Measurements from ENCODE around the gene KRTAP5-5.
"Not testable (repeated sequence)": the region's sequence is repeated elsewhere in the genome, so short reads cannot be mapped to it uniquely, and the experiment has no call there.

Gene KRTAP5-5, protein sequence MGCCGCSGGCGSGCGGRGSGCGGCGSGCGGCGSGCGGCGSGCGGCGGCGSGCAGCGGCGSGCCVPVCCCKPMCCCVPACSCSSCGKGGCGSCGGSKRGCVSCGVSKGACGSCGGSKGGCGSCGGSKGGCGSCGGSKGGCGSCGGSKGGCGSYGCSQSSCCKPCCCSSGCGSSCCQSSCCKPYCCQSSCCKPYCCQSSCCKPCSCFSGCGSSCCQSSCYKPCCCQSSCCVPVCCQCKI

GRCh38 chr11:1629326-1630185 lies at the start of gene KRTAP5-5:
TSS of gene KRTAP5-5 (plus strand) at chr11:1629775. CDS start at chr11:1629841, 66 bp downstream.
- DNase-seq, result no peak

DNA sequence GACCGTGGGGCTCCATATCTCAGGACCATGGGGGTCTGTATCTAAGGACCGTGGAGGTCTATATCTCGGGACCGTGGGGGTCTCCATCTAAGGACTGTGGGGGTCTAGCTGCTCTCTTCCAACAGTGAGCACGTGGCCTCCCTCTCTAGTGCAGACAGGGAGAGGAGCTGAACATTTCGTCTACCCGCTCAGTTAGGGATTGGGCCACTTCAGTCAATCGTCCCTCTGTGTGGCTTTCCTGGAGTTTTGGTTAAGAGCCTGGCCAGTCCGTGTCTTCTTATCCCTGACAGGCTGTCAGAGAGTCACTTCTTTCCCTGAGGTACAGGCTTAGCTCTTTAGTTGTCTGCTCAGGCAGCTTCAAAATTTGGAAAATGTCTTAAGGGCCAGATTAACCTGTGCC lies 47.6 kb upstream of the KRTAP5-5 start:
- DNase-seq, result no peak

DNA sequence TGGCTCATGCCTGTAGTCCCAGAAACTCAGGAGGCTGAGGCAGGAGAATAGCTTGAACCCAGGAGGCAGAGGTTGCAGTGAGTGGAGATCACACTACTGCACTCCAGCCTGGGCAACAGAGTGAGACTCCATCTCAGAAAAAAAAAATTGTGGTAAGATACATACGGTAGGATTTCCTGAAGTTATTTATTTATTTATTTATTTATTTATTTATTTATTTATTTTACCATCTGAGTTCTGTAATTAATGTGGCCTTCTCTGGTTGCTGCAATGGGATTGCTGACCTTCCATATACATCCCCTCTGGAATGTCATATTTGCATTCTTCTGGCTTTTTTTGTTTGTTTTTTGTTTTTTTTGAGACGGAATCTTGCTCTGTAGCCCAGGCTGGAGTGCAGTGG lies 46.7 kb upstream of the KRTAP5-5 start:
- DNase-seq, result not testable (repeated sequence)

DNA sequence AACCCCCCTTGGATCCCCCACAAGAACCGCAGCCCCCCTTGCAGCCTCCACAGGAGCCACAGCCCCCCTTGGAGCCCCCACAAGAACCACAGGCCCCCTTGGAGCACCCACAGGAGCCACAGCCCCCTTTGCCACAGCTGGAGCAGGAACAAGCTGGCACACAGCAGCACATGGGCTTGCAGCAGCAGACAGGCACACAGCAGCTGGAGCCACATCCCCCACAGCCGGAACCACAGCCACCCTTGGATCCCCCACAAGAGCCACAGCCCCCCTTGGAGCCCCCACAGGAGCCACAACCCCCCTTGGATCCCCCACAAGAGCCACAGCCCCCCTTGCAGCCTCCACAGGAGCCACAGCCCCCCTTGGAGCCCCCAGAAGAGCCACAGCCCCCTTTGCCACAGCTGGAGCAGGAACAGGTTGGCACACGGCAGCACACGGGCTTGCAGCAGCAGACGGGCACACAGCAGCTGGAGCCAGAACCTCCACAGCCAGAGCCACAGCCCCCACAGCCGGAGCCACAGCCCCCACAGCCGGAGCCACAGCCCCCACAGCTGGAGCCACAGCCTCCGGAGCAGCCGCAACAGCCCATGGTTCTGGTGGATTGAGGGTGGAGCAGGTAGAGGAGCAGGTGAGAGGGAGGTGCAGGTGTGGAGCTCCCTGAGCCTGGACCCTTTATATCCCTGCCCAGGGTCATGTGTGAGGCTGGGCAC lies 44.8 kb upstream of the KRTAP5-5 start, which contains the start of gene KRTAP5-1:
Gene KRTAP5-1 (minus strand): TSS at position 623 of the 710 bp plus-strand sequence. CDS start 34 bp downstream, at position 589.
- not testable (repeated sequence) for DNase-seq

- no peak for DNase-seq
Observed at GRCh38 chr11:1586699-1587098, 42.9 kb upstream of the KRTAP5-5 start.

DNA sequence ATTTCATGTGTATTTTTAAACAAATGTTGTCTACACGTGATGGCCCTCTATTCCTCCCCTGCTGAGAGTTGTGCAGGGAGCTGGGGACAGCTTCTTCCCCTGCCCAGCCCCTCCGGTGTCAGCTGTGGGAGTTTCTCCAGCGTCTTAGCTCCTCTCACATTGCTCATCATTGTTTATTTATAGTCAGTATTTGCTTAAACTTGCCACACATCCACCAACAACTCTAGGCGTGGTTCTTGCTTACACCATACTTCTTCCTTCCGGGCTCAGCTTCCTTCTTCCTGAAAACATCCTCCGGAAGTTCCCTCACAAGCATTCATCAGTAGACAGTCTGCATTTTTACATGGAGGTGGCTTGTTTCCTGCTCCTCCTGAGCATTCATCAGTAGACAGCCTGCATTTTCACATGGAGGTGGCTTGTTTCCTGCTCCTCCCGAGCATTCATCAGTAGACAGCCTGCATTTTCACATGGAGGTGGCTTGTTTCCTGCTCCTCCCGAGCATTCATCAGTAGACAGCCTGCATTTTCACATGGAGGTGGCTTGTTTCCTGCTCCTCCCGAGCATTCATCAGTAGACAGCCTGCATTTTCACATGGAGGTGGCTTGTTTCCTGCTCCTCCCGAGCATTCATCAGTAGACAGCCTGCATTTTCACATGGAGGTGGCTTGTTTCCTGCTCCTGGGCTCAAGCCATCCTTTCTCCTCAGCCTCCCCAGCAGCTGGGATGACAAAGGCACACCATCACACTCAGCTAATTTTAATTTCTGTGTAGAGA lies 40.2 kb upstream of the KRTAP5-5 start:
- not testable (repeated sequence) for DNase-seq

DNA sequence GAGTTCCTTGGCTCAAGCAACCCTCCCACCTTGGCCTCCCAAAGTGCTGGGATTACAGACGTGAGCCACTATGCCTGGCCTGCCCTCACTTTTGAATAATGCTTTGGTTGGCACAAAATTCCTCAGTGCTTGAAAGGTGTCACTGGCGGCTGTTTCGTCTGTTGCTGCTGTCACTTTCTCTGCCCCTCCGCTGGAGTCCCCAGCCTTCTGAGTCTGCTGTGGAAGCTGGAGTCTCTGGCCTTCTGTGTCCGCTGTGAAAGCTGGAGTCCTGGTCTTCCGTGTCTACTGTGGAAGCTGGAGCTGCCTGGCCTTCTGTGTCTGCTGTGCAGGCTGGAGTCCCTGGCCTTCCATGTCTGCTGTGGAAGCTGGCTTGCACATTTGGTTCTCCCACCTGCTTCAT lies 39.6 kb upstream of the KRTAP5-5 start:
- no peak for DNase-seq

DNA sequence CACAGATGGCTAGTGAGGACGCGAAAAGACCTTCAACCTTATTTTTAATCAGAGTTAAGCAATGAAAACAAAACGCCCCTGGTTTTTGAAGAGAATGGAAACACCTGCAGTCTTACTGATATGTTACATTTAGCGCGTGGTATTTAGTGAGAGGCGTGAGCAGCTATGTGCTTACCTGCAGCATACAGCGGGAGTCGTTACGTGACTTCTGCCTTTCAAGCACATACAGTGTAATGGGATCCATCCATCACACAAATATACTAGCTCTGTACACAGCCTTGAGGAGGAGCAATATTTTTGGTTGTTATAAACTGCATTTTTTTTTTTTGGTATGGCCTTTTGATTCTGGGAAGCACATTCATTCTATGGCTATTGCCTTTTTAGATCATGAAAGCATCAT lies 36.9 kb upstream of the KRTAP5-5 start:
- no peak for DNase-seq

GRCh38 chr11:1595994-1596575 lies 33.5 kb upstream of the KRTAP5-5 start:
- DNase-seq, result not testable (repeated sequence)

- not testable (repeated sequence) for DNase-seq
Observed at GRCh38 chr11:1596576-1597121, 32.9 kb upstream of the KRTAP5-5 start.

DNA sequence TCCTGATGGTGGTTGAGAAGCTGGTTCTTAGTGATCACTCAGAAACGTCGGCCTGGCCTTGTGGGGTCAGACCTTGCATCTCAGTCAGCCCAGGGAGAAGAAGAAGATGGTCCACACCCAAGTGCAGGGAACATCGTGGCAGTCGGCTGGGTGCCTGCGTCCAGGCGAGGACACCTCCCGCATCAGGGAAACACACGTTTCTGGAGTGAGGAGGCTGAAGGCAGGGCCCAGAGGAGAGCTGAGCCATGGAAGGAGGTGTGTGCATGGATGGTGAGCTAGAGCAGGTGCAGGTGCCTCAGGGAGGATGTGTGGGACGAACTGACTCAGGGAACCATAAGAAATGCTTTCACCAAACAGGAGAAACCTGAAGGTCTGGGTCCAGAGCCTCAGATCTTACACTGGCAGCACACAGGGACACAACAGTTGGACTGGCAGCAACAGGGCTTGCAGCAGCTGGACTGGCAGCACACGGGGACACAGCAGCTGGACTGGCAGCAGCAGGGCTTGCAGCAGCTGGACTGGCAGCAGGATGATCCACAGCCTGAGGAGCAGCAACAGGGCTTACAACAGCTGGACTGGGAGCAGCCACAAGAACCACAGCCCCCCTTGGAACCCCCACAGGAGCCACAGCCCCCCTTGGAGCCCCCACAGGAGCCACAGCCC lies 32.1 kb upstream of the KRTAP5-5 start:
- no peak for DNase-seq

- no peak for DNase-seq
Observed at GRCh38 chr11:1597994-1598380, 31.6 kb upstream of the KRTAP5-5 start, which contains the start of gene KRTAP5-2. TSS of gene KRTAP5-2 (minus strand) at chr11:1598294. CDS start at chr11:1598250, 44 bp downstream.

GRCh38 chr11:1598406-1598805 lies 31.2 kb upstream of the KRTAP5-5 start:
- not testable (repeated sequence) for DNase-seq

DNA sequence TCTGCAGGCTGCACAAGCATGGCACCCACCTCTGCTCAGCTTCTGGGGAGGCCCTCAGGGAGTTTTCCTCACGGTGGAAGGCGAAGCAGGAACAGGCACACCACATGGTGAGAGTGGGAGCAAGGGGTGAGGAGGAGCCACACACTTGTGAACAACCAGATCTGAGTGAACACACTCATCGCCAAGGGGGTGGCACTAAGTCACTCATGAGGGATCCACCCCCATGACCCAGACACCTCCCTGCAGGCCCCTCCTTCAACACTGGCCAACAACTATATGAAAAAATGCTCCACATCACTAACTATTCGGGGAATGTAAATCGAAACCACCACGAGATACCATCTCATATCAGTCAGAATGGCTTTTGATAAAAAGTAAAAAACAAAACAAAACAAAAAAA lies 30.8 kb upstream of the KRTAP5-5 start:
- no peak for DNase-seq

DNA sequence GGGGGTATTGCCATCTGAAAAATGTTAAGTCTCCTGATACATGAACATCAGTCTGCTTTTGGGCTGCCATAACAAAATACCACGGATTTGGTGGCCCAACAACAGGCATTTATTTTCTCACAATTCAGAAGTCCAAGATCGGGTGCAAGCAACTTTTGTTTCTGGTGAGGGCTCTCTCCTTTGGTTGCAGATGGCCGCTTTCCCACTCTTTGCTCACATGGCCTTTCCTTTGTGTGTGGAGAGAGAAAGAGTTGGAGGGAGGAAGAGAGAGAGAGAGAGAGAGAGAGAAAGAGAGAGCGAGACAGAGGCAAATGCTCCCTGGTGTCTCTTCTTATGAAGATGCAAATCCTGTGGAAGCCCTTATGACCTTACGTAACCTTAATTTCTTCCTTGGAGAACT lies 28.9 kb upstream of the KRTAP5-5 start:
- DNase-seq, result no peak

DNA sequence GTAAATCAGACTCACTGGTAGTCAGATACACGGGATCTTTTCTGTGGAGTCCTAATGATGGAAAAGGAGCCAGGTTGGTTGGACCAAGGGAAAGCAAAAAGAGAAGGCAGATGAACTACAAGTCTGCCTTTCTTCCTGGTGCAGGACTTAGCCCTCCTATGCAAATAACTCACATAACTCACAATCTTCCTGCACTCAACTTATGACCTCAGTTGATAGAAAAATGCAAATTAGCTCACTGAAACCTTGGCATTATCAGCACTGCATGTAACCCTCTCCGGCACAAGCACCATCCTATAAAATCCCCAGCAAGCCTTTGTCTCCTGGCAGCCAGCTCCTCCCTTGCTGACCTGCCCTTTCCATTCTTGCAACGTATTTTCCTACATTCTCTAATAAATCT lies 27.9 kb upstream of the KRTAP5-5 start:
- not testable (repeated sequence) for DNase-seq

GRCh38 chr11:1603629-1604028 lies 25.9 kb upstream of the KRTAP5-5 start:
- DNase-seq, result no peak

GRCh38 chr11:1604181-1604580 lies 25.4 kb upstream of the KRTAP5-5 start:
- no peak for DNase-seq

DNA sequence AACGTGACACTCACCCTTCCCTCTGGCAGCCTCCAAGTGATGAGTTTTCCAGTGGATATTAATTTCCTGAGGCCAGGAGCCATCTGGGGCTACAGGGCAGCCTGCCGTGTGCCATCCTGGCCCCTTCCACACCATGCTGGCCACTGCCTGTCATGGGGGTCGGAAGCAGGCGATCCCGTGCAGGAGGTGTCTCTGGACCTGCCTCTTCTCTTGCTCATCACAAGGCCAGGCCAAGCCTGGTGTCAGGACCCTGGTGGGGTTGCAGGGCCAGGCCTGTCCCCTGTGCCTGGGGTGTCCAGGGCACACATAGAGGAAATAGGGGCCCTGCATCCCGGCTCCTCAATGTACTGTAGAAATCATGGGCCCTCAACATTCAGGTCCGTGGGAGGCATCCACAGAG lies 24.9 kb upstream of the KRTAP5-5 start:
- DNase-seq, result no peak

DNA sequence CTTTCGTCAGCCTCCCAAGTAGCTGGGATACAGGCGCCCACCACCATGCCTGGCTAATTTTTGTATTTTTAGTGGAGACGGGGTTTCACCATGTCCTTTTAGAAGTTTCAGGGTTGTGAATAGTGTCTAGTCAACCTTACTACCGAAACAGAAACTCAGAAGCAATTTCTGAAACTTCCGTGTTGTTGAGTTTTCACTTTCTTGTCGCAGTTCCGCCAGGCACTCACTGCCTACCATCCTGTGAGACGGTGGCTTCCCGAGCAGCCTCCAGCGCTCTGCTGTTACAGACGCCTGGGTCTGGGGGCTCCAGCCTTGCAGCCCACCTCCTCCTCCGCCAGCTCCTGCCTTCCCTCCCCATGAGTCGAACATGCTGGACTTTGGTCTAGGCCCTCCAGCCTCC lies 23.7 kb upstream of the KRTAP5-5 start:
- not testable (repeated sequence) for DNase-seq

- DNase-seq, result not testable (repeated sequence)
Observed at GRCh38 chr11:1607156-1607845, 22.3 kb upstream of the KRTAP5-5 start.
